ENCODE results near the gene DNAJB2.
A peak's percentile ranks its signal among the peaks of the same experiment; 100 is the strongest.
"Not testable (repeated sequence)": the region's sequence is repeated elsewhere in the genome, so short reads cannot be mapped to it uniquely, and the experiment has no call there.

The DNAJB2 gene

DNA sequence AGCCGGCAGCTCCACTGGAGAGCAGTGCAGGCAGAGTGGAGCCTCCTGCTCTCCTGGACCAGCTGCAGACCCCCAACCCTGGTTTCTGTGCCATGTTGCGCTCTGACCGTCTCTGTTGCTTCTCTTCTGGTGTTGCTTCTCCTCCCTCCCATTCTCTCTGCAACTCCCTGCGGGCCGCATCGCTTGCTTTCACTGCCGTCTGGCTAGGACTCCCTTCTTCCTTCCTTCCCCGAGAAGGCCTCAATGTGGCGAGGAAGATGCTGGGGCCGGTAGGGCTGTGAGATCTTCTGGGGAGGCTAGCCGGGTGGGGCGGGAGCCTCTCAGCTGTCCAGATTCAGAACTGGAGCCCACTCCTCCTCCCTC, 6.2 kb downstream of the DNAJB2 start:
- DNase-seq, result no peak

DNA sequence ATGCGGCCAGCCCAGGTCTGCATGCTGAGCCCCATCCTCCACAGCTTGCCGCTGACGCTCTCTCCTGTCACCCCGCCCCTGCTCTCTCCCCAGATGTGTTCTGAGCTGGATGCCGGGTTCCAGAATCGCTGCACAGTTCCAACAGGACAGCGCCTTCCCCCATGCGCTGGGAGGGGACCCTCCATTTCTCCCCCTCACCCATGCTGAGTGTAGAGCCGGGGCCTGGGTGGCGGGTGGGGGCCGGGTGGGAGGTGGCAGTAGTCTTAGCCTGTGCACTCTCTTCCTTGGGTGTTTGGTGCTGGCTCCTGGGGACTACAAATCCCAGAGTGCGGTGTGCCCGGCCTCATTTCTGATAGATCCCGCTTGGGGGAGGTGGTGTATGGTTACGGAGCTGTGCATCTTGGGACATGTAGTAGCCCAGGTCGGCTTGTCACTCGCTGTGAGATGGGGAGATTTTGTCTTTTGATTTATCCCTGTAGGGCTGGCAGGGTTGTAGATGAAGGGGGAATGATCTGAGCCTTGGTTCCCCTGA, 6.8 kb downstream of the DNAJB2 start:
- peak in 6 of 14 donors; percentile 42 to 67 (median 50) for DNase-seq

DNA sequence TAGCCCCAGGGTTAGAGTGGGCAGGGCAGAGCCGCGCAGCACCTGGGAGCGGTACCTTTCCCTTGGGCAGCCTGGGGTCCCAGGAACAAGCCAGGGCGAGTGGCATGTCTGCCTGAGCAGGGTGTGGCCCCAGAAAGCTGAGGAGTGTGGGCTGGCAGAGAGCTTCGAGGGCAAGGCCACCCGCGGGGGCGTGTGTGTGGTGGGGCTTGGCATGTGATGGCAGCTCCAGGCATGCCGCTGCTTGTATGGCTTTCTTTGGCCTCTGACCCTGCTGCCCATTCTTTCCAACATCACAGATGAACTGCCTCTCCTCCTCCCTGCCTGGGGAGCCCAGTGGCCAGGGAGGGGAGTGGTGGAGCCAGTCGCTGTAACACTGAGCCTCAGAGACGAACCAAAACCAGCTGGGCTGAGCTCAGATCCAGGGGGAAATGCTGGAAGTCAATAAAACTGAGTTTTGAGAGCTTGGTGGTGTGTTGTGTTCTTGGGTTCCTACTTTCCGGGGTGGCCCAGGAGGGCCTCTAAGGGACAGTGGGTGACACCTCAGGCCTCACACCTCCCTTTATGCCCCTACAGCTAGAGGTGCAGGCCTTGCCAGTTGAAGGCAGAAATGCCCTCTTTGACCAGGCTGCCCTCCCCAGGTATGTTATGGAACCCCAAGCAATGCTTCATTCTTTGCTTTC, 7.4 kb downstream of the DNAJB2 start:
- peak in 6 of 14 donors; percentile 40 to 65 (median 48) for DNase-seq

DNA sequence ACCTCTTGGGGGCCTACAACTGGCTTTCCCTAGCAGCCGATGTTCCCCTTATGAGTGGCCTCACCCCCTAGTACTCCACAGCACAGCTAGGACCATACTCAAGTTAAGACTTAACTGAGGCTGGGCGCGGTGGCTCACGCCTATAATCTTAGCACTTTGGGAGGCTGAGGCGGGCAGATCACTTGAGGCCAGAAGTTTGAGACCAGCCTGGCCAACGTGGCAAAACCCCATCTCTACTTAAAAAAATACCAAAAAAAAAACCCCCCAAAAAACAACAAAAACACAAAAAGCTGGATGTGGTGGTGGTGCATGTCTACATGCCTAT, 7.9 kb downstream of the DNAJB2 start:
- DNase-seq, result not testable (repeated sequence)

DNA sequence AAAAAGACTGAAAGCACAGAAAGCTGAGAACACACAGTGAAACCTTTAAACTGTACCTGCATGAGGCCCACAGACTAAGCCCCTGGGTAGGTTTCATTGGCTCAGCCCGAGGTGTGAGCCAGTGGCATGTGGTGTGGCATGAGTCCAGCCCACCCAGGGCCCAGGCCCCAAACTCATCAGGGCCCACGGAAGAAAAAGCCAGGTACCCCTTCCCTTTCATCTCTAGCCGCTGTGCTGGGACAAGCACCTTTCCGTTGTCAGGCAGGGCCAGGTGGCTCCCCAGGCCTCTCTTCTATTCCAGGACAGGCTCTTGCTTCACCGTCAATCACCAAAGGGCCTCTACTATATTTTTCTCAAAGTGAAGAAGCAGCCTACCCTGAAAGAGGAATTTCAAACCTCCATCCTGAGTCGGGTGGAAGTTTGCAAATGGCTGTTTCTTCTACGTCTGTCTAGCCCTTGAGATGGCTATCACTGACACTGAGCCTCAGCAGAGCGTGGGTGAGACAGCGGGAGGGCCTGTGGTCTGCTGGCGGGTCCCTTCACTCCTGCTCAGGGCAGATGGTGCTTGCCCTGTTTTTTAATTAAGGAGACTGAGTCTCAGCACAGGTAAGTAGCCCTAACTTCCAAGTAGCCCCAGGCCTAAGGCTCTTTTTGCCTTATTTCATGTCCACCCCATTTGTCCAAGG, 8.6 kb downstream of the DNAJB2 start:
- no peak for DNase-seq

DNA sequence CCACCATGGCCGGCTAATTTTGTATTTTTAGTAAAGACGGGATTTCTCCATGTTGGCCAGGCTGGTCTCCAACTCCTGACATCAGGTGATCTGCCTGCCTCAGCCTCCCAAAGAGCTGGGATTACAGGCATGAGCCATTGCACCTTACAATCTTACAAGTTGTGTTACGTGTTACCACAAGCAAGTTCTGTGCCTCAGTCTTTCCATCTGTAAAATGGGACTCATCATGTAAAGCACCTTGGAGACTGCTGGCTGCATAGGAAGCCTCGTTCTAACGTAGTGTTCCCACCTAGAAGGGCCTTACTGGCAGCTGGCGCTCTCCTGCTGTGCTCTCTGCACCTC, 10.0 kb downstream of the DNAJB2 start:
- no peak for DNase-seq

DNA sequence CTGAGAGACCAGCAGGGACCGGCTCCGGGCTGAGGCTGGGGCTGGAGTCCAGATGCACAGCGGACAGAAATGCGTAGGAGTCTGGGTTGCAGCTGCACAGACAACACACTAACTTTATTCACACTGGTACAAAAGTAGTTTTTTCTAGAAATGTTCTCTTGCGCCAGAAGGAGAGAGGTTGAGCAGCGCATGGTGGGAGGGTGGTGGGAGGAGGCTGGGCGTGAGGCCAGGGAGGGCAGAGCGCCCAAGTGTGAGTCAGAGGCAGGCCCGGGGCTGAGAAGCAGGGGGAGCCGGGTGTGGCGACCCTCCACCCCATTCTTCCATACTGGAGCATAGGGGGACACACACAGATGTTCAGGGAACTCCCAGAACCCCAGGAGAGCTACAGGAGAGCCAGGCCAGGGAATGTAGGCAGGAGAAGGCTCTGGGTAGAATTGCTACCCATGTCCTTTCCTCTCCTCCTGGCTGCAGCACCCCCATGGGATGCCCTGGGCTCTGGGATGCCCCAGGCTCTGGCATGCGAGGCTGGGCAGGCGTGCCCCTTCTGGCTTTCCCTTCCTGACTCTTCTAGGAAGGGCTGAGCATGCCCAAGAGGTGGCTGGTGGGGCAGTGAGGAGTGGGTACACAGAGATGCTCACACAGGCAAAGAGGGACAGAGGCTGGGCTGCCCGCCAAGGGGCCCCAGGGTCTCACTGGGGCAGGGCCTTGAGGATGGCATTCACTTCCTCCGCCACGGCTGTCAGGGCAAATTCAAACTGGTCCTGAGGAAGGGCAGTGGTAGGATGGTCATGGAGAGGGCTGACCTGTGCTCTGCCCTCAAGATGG, 10.6 kb downstream of the DNAJB2 start:
- peak in 12 of 14 donors; percentile 35 to 93 (median 81) for DNase-seq

DNA sequence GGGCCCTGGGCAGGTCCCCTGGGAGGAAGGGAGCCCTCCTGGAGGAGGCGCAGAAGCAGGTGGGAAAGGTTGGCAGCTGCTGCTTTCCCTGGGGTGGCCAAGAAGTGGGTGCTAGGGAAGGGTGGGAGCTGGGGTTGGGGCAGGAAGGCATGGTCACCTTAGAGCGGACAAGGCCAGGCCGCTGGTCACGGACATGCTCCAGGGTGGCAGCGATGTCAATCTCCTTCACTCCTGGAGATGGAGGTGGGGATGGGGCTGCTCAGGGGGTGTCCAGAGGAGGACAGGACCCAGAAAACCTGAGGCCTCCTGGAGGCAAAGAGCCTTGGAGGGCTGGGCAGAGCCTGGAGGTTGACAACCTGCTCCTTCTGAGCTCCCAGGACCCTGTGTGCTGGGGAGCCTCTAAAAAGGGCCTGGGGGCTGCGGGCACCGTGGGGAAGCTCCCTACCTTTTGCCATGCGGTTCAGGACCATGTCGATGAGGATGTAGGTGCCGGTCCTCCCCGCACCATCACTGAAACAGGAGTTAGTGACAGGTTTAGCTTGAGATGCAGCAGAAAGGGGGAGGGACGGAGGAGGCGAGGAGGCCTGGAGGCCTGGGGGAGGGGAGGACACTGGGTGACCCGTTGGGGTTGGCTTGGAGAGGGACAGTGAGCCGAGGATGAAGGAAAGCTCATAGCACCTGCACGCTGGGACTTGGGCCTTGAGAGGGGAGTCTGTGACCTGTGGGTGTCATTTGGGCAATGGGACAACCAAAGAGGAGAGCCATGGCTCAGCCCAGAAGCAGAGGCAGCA, 11.4 kb downstream of the DNAJB2 start:
- no peak for DNase-seq

DNA sequence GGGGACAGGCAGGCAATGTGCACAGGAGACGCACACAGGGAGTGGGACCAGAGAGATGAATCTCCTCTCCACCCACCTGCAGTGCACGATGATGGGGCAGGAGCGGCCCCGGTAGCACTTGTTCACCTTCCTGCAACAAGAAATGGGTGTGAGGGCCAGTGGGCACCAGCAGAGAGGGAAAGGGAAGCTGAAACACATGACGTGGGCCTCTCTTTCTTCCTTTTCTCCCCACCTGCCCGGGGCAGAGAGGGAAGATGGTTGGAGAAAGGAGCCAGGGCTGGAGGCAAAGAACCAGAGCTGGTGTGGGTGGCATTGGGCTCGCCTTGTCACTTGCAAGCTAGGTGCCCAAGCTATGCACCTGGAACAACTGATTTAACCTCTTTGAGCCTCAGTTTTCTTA, 12.2 kb downstream of the DNAJB2 start:
- DNase-seq, result no peak

DNA sequence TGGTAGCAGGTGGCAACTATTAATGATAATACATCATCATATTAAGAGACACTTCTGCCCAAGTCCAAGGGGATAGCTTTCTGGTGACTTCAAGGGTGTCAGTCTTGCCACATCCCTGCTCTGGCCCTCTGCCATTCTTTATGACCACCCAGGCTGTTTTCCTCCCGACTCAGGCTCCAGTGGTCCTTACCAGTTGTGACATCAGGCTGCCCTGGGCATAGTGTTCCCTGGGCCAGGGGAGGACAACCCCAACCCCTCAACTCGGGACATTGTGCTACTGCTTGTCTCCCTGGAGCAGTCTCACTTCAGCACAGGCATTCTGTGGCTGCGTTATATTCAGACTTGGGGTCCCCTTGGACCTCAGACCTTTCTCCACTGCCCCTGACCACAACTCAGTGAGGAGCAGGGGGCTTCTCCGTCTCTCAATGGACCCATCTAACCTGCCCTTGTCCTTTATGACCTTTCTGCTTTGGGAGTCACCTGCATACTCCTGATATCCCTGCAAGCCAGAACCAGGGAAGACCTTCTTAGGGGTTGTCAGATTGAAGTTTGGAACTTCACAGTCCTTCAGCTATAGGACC, 12.8 kb downstream of the DNAJB2 start:
- DNase-seq, result no peak

DNA sequence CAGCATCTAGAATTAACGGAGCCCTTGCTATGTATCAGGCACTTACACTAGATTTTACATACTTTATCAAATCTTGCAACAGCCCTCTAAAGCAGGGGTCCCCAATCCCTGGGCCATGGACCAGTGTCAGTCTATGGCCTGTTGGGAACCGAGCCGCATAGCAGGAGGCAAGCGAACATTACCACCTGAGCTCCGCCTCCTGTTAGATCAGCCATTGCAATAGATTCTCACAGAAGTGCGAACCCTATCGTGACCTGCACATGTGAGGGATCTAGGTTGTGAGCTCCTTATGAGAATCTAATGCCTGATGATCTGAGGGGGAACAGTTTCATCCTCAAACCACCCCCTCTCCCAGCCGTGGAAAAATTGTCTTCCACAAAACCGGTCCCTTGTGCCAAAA, 13.4 kb downstream of the DNAJB2 start:
- no peak for DNase-seq

DNA sequence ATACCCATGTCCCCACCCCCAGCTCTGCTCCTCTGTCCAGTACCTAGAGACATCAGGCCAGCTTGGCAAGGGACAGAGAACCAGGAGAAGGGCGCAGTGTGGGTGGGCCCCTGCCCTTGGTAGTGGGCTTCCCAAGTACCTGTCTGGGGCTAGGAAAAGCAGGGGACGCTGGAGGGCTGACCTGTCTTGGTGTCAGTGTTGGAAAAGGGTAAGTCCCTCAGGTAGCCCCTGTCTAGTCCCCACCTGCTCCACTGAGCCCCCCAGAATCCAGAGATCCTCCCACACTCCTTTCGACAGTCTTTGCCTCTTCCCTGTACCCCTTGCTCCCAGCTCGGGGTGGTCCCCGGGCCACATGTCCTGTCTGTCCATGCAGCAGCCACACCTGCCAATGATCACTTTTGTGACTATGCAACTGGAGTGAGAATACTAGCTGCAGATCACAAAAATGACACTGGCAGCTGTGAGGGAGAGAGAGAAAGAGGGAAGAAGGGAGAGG, 14.6 kb downstream of the DNAJB2 start:
- no peak for DNase-seq

DNA sequence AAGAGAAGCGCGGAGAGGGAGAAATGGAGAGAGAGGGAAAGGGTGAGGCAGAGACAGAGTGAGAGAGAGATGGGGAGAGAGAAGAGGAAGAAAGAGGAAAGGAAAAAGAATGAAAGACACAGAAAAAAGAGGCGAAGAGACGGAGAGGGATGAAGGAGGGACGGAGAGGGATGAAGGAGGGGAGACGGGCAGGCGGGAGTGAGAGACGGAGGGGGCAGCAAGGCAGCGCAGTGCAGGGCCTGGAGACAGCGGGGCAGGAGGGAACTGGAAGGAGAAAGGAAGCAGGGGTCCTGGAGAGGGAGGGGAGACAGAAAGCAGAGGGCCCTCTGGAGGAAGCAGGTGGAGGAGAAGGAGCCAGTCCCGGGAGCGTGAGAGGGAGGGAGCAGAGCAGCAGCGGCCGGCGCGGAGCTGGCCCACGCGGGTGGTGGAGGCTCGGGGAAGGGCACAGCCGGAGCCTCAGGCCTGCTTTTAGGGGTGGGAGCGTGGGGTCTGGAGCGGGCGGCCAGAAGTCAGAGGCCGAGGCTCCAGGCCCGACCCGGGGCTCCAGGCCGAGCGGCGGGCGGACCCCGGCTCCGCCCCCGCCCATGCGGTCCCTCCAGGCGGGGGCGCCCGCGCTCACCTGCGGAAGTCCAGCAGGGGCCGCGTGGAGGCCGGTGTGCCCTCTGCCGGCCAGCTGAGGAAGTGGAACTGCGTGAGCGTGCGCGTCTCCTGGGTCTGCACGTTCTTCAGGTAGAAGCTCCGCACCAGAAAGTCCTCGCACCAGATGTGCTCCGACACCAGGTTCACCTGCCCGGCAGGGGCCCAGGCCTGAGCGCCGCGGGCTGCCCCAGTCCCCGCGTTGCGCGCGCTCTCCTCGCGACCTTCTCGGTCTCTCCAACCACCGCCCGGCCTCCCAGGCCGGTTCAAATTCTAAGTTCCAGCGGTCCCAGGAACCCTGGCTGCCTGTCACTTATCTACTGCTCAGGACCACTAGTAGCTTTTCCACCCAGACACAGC, 15.5 kb downstream of the DNAJB2 start:
- DNase-seq, result peak in 13 of 14 donors; percentile 44 to 88 (median 71)

DNA sequence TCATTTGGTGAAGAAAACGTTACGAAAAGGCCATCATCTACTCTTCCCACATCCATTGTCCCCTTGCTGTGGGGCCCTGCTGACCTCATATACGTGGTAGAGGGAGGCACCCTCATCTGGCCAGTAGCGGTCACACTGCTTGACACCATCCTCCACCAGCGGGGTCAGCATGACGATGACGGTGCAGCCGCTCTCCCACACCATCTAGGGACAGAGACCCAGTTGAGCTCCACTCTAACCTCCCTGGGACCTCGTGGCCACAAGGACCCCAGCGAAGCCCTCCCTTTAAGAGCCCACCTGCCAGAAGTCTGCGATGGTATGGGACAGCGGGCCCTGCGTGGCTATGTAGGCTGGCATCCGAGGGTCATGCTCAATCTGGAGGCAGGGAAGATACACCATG, 17.0 kb downstream of the DNAJB2 start:
- no peak for DNase-seq

DNA sequence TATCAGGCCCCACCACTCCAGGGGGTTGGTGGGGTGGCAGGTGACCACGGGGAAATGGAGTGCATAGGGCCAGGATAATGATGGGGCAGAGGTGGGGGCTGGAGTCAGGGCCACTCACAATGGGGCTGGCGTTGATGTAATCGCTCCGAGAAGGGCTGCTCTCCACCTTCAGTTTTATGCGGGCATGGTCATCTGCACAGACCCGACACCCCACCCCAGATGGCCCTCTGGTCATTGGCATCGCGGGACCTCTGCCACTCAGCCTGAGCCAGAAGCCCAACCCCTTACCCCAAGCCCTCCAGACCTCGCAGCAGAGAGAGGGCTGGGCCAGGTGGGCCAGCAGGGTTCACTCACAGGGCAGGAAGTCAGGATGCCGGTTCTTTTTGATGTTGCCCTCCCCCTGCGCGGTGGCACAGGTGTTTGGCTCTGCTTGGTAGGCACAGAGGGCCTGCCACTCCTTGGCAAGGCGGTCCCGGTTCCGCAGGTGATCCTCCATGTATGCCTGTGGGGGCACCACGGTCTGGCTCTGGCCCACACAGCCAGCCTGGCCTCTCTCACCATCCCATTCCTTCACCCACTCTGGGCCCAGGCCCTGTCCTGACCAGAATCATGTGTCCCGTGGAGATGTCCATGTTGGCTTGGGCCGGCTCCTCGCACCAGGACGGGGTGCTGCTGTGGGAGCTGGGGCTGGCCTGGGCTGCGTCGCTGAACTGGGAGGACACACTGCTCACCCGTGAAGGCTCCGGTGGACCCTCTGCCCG, 17.6 kb downstream of the DNAJB2 start:
- no peak for DNase-seq

DNA sequence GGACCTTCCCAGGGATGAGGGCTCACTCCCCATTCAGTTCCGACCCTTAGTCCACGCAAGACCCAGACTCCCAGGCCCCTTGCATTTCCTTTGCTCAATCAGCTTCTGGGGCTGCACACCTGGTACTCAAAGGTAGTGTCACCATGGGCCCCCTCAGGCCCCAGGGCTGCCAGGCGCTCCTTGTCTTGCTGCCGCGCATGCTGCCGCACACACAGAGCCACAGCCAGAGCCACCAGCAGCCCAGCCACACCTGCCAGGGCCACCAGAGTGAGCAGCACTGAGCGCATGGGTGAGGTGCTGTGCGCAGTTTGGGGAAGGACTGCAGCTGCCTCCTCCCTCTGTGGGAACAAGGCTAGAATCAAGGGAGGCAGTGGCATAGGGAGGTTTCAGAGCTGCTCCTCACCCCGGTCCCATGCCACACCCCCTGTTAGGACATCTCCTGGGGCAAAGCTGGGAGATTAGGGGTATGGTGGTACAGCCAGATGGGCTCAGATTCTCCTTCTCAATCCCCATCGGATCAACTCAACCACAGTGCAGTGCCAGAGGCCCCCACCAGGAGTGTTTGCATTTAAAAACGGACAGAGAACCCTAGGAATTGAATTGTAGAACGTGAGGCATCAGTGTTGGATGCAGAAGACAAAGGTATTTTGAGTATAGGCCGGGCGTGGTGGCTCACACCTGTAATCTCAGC, 18.7 kb downstream of the DNAJB2 start:
- no peak for DNase-seq

DNA sequence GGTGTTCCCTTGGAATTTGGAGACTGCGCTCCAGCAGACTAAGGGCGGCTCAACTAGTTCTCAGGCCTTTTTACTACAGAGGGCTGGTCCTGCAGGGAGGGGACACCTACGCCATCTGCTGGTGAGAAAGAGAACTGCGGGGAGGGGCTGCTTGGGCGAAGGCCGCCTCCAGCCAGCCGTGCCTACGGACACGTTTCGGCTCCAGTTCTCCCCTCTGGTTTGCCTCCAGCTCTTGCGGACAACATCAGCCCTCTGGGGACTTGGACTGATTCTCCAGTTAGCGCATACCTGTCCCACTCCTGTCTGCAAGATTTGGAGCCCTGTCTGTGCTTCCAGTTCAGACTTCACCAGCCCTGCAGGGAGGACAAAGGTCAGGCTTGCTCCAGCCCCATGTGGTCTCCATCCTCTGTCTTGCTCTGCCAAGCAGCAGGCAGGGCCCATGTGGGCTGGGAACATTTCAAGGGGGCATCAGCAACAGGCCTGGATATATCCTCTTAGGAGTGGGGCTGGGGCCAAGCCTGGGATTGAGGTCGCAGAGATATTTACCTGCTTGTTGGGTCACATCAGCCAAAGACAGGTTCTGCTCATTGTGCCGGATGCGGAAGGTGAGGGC, 19.7 kb downstream of the DNAJB2 start:
- DNase-seq, result peak in 12 of 14 donors; percentile 54 to 86 (median 68)

DNA sequence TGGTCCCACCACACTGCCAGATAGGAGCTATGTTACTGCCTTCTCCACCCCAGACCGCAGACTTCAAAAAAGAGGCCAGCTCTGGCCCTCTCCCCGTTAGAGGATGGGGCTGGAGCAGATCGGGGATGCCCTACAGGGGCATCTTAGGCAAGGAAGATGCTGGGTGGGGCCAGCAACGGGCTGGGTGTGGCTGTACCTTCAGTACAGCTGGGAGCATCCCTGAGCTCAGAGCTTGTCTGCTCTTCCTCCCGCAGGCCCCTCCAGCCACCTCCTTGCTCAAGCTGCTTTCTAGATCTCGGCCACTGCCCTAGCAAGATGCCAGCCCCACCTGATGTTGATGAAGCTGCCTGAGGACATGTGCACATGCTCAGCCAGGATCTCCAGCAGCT, 20.2 kb downstream of the DNAJB2 start:
- no peak for DNase-seq

DNA sequence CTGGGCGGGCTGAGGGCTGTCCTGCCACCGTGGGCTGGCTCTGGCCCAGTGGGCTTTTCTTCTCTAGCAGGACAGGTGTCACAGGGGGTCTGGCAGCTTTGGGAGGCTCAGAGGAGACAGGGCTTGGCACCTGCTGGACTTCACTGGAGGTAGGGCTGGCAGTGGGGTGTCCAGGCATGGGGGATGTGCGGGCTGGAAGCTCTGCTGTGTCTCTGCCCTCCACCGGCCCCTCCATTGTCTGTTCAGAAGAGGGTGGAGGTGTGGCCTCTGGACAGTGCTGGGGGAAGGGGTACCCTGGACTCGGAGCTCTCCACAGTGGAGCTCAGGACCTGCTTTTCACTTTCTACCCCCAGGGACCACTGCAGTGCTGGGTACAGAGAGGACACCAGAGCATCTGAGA, 20.9 kb downstream of the DNAJB2 start:
- no peak for DNase-seq
